Right cardiac atrium (tissue), 5 donors: ENCODE measurements around the gene CALM3. TPM values are rescaled to one million over a fixed set of nuclear protein-coding genes. Genes with fewer than 3 reads are reported as not detected.
"Not testable (repeated sequence)": the region's sequence is repeated elsewhere in the genome, so short reads cannot be mapped to it uniquely, and the experiment has no call there.

Experiments used
- ATAC-seq, 2 donors: fragments of 200-7000 bp; cut with Tn5 transposase; one replicate each; pipeline versions ENCODE4 v1.8.0 to v1.9.1; 2020; ENCODE audit warnings: moderate library complexity in 2 of 2, mild to moderate bottlenecking in 1 of 2
- DNase-seq, 3 donors: peaks; one replicate each; pipeline ENCODE4 v3.0.0-alpha.2; 2020
- H3K27ac ChIP-seq: one replicate; pipeline ENCODE4 v1.5.1; 2013; ENCODE audit warnings: mild to moderate bottlenecking, low read length, control low read depth, moderate library complexity
- H3K27me3 ChIP-seq: one replicate; pipeline ENCODE4 v1.6.1; 2013; ENCODE audit not compliant: control insufficient read depth, insufficient read depth
- H3K4me1 ChIP-seq: one replicate; pipeline ENCODE4 v1.6.1; 2013; ENCODE audit warnings: low read length; ENCODE audit not compliant: control insufficient read depth, insufficient read depth
- H3K4me3 ChIP-seq: one replicate; pipeline ENCODE4 v1.5.1; 2013; ENCODE audit warnings: low read length, control low read depth
- H3K9me3 ChIP-seq: one replicate; pipeline ENCODE4 v1.6.1; 2013; ENCODE audit warnings: low read length; ENCODE audit not compliant: control insufficient read depth
- whole genome bisulfite sequencing: extraction: QIAGEN DNeasy Blood & Tissue Kit; methylation state at CpG from one replicate; pipeline ENCODE4 v1.1.7; 2013; 5-methylcytosine and 5-hydroxymethylcytosine counted together
- intact Hi-C, 4 donors: fragments of 100-400 bp; cut with DNase I; formaldehyde crosslinking; loops; one replicate each; pipeline versions ENCODE4 v1.11.0 to v1.14.0; 2022 to 2023
- long read RNA-seq, 4 donors: library from polyadenylated mRNA; unstranded; transcript quantifications; one replicate each; pipeline ENCODE4 v2.0.0, GENCODE V29; 2020 to 2021
- polyA plus RNA-seq: library from polyadenylated mRNA; stranded (reverse); fragments of 200-250 nt; gene quantifications from one replicate; pipeline ENCODE4 v1.2.3, GENCODE V29; 2013
- total RNA-seq, 4 donors: library from RNA; stranded (reverse); fragmentation: NEBNext Ultra II Directional; extraction: Animal tissue kit (Norgen Biotek cat#: 25700); gene quantifications; one replicate each; pipeline ENCODE4 v1.2.1, GENCODE V29; 2021
- donor health status: healthy with polysubstance abuse.
- donor health status: DM: no; HTN: yes; CAD: no.
- donor health status: DM: no; HTN: no; CAD: no.
- donor health status: DM: no; HTN: yes; CAD: no; lungs with severe emphysema.
- donor health status: DM: yes; HTN: yes; CAD: no.

The CALM3 gene
- total RNA-seq (100 to 1,000 TPM; 232 to 357 (median 343) TPM), polyA plus RNA-seq (365 TPM)
- long read RNA-seq, donor 1, transcript CALM3-207 (4 exons, 721 nt), result minor isoform, 7 of 709 reads
- long read RNA-seq, donor 1, transcript CALM3-201 (6 exons, 2,289 nt), result major isoform, 624 of 709 reads
- long read RNA-seq, donor 1, partial matches to known transcripts, result 73 of 709 reads
- long read RNA-seq, donor 1, other reads (novel, unspliced or antisense), result 3 of 709 reads
- long read RNA-seq, donor 2, transcript CALM3-201 (6 exons, 2,289 nt), result major isoform, 323 of 352 reads
- long read RNA-seq, donor 2, partial matches to known transcripts, result 7 of 352 reads
- long read RNA-seq, donor 2, other reads (novel, unspliced or antisense), result 16 of 352 reads
- long read RNA-seq, donor 3, transcript CALM3-201 (6 exons, 2,289 nt), result major isoform, 156 of 175 reads
- long read RNA-seq, donor 3, partial matches to known transcripts, result 9 of 175 reads
- long read RNA-seq, donor 3, other reads (novel, unspliced or antisense), result 7 of 175 reads
- long read RNA-seq, donor 4, transcript CALM3-207 (4 exons, 721 nt), result minor isoform, 5 of 270 reads
- long read RNA-seq, donor 4, transcript CALM3-201 (6 exons, 2,289 nt), result major isoform, 245 of 270 reads
- long read RNA-seq, donor 4, partial matches to known transcripts, result 12 of 270 reads
- long read RNA-seq, donor 4, other reads (novel, unspliced or antisense), result 5 of 270 reads

DNA sequence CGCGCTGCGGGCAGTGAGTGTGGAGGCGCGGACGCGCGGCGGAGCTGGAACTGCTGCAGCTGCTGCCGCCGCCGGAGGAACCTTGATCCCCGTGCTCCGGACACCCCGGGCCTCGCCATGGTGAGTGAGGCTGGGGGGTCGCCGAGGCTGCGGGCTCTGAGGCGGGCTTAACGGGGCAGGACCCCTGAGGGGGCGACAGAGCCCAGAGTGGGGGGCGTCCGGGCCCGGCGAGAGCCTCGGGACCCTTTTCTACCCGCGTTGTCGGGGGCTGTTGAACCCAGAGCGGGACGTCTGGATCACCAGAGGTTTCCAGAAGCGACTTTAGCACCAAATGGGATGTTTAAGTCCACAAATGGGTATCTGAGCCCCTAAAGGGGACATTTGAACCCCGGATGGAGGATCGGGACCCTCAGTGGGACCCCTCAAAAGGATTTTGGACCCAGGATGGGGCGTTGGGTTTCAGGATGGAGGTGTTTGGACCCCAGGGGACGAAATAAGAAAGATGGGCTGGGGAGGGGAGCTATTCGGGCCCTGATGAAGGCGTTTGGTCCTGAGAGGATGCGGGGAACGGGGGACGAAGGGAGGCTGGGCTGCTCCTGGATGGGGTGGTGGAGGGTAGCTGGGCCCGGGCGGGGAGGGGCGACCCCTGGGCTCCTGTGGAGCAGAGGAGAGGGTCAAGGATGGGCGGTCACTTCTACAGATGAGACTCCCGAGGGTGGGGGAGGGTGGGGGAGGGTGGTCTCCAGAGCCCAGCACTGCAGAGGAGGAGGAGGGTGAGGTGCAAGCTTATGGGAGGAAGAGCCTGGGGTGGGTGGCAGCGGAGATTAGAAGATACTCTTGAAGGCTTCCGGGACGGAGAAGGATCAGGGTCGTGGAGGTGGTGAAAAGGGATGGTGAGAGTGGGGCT lies at the start of gene CALM3:
Gene CALM3, plus strand, starts transcription at position 13 of the 907 bp plus-strand sequence. Its CDS starts 105 bp downstream, at position 118.
- intact Hi-C loops, result no loop called here
- no peaks in the 10 kb centered on the region for H3K9me3 ChIP-seq
- DNase-seq, result peak in 2 of 3 donors; percentile 71 to 77
- H3K4me3 ChIP-seq, result peak within 1 kb of the TSS; percentile 98
- no peaks in the 10 kb centered on the region for H3K27me3 ChIP-seq
- H3K4me1 ChIP-seq, result peaks cover 9% of the 10 kb centered on the region
- 1% methylated on average over 51 of the region's 51 CpGs for WGBS
- peak within 1 kb of the TSS; percentile 98 for H3K27ac ChIP-seq
- ATAC-seq, result peak; percentile 4 to 7

GRCh38 chr19:46552891-46553290 lies 48.2 kb upstream of the CALM3 start:
- Histone ChIP-seq H3K9me3 (no peaks in the 10 kb centered on the region), H3K4me3 (no peak overlapping the region), H3K27me3 (no peaks in the 10 kb centered on the region), H3K27ac (no peak overlapping the region), H3K4me1 (no peaks in the 10 kb centered on the region)
- ATAC-seq (no peak), DNase-seq (no peak)
- intact Hi-C loops, result no loop called here
- 95% methylated on average over 1 of the region's 1 CpG for WGBS

DNA sequence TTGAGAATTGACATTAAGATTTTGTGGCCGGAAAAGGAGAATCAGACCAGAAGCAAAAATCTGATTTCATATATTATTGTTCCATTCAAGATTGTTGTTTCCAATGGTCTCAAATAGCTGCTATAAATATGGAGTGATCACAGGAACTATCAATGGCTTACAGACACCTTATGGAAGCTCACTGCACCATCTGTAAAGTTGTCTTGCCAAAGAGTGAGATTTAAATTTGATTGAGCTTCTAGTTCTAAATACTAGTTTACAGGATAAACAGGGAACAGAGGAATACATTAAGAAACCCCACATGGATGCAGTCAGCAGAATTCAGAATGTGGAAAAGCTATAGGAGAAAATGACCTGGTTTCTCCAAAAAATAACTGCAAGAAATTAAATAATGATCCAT lies 47.0 kb upstream of the CALM3 start:
- DNase-seq, result no peak
- H3K4me3 ChIP-seq, result no peak overlapping the region
- intact Hi-C loops, result no loop called here
- no peak for ATAC-seq
- no peaks in the 10 kb centered on the region for H3K4me1 ChIP-seq
- H3K27me3 ChIP-seq, result no peaks in the 10 kb centered on the region
- no peaks in the 10 kb centered on the region for H3K9me3 ChIP-seq
- WGBS, result 97% methylated on average over 1 of the region's 1 CpG
- no peak overlapping the region for H3K27ac ChIP-seq

DNA sequence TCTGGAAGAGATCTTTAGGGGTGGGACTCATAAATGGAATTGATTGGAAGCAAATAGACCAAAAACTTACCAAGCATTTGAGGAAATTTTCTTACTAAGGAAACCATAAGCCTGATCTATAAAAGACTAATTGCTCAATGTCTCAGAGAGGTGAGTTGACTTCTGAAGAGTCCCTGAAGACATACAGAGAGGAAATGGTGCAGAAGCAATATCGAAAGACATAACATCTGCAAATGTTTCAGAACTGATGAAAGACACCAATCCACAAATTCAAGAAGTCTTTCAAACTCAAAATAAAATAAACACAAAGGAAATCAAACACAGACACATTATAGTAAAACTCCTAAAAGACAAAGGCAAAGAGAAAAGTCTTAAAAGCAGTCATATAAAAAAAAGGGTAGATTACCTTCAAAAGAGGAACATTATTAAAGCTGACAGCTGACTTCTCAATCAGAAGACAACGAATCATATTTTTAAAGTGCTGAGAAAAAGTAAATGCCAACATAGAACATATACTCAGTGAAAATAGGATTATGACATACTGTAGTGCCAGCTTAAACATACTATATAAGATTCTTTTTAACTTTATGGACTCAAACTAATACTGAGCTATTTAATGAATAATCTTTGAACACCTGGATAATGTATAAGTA lies 45.4 kb upstream of the CALM3 start:
- Histone ChIP-seq H3K27me3 (no peaks in the 10 kb centered on the region), H3K27ac (no peak overlapping the region), H3K4me1 (no peaks in the 10 kb centered on the region), H3K9me3 (no peaks in the 10 kb centered on the region), H3K4me3 (no peak overlapping the region)
- 39% methylated on average over 2 of the region's 2 CpGs for WGBS
- intact Hi-C loops, result no loop called here
- DNase-seq (no peak), ATAC-seq (no peak)

DNA sequence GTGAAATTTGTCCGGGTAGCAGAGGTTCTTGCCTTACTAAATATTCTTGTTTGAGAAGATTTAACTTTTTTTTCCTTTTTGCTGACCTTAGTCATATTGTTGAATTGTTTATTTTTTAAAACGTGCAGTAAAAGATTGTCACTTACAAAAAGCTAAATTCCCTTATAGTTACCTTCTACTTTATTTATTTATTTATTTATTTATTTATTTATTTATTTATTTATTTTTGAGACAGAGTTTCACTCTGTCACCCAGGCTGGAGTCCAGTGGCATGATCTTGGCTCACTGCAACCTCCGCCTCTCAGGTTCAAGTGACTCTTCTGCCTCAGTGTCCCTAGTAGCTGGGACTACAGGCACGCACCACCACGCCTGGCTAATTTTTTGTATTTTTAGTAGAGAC lies 44.7 kb upstream of the CALM3 start:
- H3K4me3 ChIP-seq, H3K27me3 ChIP-seq, H3K9me3 ChIP-seq, intact Hi-C loops, H3K27ac ChIP-seq, DNase-seq, ATAC-seq, H3K4me1 ChIP-seq: not testable (repeated sequence)
- 86% methylated on average over 5 of the region's 5 CpGs for WGBS

GRCh38 chr19:46559203-46559602 lies 41.9 kb upstream of the CALM3 start:
- H3K27ac ChIP-seq, result no peak overlapping the region
- 93% methylated on average over 9 of the region's 9 CpGs for WGBS
- H3K4me3 ChIP-seq, result no peak overlapping the region
- no peaks in the 10 kb centered on the region for H3K9me3 ChIP-seq
- intact Hi-C loops, result no loop called here
- DNase-seq (no peak), ATAC-seq (no peak)
- no peaks in the 10 kb centered on the region for H3K27me3 ChIP-seq
- no peaks in the 10 kb centered on the region for H3K4me1 ChIP-seq

GRCh38 chr19:46559675-46560074 lies 41.5 kb upstream of the CALM3 start:
- WGBS, result 90% methylated on average over 8 of the region's 8 CpGs
- ATAC-seq, intact Hi-C loops, DNase-seq, H3K9me3 ChIP-seq, H3K27me3 ChIP-seq, H3K4me1 ChIP-seq, H3K27ac ChIP-seq, H3K4me3 ChIP-seq: not testable (repeated sequence)

DNA sequence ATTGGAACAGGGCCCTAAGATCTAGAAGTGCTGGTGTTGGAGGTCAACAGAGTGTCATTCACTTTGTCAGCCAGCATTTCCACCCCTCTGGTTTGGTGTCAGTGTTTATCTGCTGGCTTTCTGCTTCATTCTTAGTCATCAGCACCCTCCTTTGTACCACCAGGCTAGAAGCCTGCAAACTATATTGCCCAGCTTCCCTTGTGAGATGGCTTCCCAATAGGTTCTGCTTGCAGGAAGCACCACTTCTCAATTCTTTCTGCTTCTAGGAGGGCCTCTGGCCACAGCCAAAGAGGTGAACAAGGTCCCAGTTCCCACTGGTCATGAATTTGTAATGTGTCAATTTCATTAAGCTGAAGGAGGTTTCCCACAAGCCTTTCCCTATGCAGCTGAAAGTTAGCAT lies 36.4 kb upstream of the CALM3 start:
- ATAC-seq (no peak), DNase-seq (no peak)
- no peaks in the 10 kb centered on the region for H3K4me1 ChIP-seq
- H3K4me3 ChIP-seq, result no peak overlapping the region
- no peak overlapping the region for H3K27ac ChIP-seq
- H3K27me3 ChIP-seq, result no peaks in the 10 kb centered on the region
- intact Hi-C loops, result no loop called here
- H3K9me3 ChIP-seq, result no peaks in the 10 kb centered on the region

DNA sequence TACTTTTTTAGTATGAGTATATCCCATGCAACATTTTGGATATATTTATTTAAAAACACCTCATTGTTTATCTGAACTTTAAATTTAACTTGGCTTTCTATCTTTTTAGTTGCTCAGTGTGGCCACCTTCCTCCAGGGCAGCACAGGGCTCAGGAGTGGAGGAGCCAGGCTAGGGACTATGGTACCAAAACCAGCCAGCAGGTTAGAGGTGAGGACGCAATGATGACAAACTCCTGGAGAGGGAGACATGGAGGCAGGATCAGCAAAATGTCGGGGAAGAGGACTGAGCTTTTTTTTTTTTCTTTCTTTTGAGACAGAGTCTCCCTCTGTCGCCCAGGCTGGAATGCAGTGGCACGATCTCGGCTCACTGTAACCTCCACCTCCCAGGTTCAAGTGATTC lies 29.6 kb upstream of the CALM3 start:
- no peak overlapping the region for H3K27ac ChIP-seq
- DNase-seq (no peak), ATAC-seq (no peak)
- no peaks in the 10 kb centered on the region for H3K27me3 ChIP-seq
- H3K4me1 ChIP-seq, result no peaks in the 10 kb centered on the region
- WGBS, result 53% methylated on average over 5 of the region's 5 CpGs
- H3K4me3 ChIP-seq, result no peak overlapping the region
- H3K9me3 ChIP-seq, result no peaks in the 10 kb centered on the region
- intact Hi-C loops, result no loop called here

DNA sequence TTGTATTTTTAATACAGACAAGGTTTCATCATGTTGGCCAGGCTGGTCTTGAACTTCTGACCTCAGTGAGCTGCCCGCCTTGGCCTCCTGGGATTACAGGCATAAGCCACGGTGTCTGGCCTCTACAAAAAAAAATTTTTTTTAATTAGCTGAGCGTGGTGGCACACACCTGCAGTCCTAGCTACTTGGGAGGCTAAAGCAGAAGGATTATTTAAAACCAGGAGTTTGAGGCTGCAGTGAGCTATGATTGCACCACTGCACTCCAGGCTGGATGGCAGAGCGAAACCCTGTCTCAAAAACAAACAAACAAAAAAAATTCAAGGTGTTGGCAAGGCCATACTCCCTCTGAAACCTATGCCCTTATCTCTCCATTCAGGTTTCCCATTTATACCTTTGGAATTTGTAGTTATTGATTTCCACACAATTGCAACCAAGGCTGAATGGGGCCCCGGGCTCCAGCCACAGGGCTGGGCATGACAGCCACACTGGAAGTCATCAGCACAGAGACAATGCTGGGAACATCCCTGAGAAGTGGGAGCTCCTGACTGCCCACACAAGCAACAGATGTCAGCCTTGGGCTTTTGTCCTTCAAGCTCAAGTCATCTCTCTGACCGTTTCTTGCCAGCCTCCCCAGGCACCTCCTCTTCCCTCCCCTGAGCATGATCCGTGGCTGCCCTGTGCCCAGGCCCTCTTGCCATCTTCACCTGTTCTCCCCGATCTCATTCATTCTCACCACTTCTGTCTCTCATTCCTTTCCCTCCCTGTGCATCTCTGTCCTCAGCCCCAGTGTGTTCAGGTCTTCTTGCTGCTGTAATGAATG lies 27.2 kb upstream of the CALM3 start:
- Histone ChIP-seq H3K27ac (no peak overlapping the region), H3K27me3 (no peaks in the 10 kb centered on the region), H3K4me3 (no peak overlapping the region), H3K9me3 (no peaks in the 10 kb centered on the region), H3K4me1 (no peaks in the 10 kb centered on the region)
- WGBS, result 81% methylated on average over 8 of the region's 8 CpGs
- DNase-seq, result no peak
- intact Hi-C loops, result no loop called here
- ATAC-seq, result no peak
